ENCODE data around the gene NHLRC1. TPM values are rescaled to one million over a fixed set of nuclear protein-coding genes. Genes with fewer than 3 reads are reported as not detected.
"Not testable (repeated sequence)": the region's sequence is repeated elsewhere in the genome, so short reads cannot be mapped to it uniquely, and the experiment has no call there.

The NHLRC1 gene
- polyA plus RNA-seq (2014; cell fraction: cytosol; rRNA removed), result not detected in 2 replicates
- polyA plus RNA-seq (2014; cell fraction: nucleus; rRNA removed), result not detected in 2 replicates

DNA sequence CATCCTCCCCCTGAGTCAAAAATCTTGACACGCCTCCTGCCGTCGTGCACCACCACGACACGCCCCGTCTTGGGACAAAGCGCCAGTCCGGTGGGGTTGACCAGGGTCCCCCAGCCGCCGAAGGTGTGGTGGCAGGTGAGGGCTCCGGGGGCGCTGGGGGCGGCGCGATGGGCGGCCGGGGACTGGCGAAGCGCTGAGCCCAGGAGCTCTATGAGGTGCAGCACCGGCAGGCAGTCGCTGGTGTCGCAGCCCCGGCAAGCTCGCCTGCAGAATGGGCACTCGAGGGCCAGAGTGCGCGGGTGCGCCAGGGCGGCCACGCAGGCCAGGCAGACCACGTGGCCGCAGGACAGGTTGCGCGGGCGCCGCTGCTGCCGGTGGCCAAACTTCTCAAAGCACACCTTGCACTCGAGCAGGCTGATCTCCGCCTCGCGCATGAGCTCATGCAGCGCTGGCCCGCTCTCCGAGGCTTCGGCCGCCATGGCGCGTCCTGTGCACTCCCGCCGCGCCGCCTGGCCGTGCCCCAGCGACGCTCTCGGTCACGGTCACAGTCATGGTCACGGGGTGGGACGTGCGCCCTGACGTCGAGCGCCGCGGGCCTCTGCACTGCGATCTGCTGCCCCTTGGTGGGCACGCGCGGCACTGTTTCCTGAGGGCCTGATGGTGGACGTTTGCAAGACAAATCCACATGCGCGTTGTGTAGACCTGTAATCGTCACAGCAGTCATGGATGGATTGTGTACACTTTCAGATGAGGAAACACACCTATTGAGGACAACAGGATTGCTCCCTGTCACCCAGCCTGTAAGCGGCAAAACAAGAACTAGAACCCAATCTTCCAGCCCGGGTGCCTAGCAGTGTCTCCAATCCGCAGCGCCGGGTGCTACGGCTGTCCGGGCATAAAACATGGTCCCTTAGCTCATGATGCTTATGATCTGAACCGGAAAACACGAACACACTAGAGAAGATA lies at the start of gene NHLRC1:
TSS of gene NHLRC1 (minus strand) at position 550 of the 966 bp plus-strand sequence. CDS start at position 479, 71 bp downstream.
- no peak for DNase-seq (ENCODE audit: low spot score)

DNA sequence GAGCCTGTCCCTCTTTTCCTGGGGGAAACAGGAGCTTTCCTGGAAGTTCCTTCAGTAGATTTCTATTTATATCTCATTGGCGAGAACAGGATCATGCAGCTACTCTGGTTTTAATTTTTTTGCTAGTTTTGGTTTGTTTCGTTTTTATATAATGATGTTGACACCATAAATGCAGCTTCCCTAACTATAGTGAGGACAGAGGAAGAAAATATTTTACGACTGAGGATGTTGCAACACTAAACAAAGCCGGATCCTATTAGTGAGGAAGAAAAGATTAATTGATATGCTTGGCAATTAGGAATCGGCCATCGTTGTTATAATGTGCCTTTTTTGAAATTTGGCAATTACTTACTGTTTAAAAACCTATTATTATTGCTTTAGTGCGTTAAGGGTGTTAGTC lies 49.4 kb upstream of the NHLRC1 start:
- no peak for DNase-seq (ENCODE audit: low spot score)

DNA sequence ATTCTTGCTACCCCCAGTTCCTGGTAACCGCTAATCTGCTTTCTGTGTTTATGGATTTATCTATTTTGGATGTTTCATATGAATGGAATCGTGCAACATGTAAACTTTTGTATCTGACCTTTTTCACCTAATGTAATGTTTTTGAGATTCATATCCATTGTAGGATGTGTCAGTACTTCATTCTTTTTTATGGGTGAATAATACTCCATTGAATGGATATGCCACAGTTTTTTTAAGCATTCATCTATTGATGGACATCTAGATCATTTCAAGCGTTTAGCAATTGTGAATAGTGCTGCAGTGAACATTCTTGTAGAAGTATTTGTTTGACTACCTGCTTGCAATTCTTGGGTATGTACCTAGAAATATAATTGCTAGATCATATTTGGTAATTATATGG lies 45.8 kb upstream of the NHLRC1 start:
- no peak for DNase-seq (ENCODE audit: low spot score)

DNA sequence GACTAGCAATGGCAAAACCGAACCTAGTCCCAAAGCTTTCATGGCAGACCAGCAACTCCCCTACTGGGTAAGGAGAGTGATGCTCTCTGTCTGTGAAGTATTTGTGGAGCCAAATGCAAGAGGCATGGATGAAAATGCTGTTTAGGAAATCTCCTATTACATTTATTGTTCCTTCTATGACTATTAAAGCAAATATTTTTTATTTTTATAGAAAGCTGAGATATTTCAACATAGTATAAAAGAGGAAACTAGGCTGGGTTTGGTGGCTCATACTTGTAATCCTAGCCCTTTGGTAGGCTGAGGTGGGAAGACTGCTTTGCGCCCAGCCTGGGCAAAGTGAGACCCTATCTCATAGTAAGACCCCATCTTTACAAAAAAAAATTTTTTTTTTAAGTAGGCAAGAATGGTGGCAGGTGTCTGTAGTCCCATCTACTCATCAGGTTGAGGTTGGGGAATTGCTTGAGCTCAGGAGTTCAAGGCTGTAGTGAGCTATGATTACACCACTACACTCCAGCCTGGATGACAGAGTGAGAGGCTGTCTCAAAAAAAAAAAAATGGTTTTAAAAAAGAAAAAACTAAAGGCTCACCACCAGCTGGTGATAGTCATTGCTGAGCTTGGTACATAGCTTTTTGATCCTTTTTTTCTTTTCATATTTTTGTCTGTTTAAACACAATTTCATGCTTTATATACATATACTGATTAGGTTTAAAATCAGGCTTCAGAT lies 44.0 kb upstream of the NHLRC1 start:
- DNase-seq (ENCODE audit: low spot score), result no peak

DNA sequence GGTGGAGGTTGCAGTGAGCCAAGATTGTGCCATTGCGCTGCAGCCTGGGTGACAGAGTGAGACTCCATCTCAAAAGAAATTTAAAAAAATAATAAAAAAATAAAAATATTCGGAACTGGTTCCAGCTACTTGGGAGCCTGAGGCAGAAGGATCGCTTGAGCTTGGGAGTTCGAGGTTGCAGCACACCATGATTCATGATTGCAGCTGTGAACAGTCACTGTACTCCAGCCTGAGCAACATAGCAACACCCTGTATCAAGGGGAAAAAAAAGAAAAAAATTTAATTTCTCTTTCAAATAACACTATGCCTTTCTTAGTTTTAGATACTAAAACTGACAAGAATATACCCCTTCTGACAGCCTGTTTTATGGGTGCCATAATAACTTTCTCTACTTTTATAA lies 43.3 kb upstream of the NHLRC1 start:
- DNase-seq (ENCODE audit: low spot score), result no peak

DNA sequence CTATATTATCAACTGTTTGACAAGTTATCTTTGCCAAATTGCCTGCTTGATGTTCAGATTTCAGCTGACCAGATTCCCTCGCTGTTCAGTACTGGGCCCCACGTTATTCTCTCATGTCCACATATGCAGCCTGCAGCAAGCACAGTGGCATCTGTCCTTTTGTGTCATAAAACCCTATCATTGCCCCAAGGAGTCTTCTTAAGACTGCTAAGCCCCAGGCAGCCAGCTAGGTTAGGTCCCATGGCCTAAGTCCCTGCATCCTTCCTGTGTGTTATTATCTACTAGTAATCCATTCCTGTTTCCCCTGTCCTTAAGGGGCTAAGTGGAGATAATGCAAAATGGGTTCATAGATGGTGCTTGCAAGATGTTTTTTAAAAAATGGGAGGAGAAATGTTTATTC lies 39.9 kb upstream of the NHLRC1 start:
- no peak for DNase-seq (ENCODE audit: low spot score)

DNA sequence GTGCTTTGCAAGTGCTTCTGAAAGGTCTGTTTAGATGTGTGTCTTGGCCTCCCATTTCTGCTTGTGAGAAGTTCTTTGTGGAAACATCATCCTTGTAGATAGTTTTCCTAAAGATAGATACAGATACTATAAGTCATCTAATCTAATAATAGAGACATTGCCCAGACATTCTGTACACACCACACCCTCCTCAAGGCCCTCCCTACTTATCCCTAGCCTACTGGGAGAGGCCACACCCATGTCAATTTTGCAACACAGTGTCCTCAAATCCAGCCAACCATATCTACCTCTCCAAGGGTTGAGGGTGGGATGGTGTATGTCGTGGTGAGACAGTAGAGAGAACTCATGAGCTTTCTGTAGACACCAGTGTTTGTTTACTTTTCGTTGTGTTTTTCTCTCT lies 39.0 kb upstream of the NHLRC1 start:
- DNase-seq (ENCODE audit: low spot score), result no peak

DNA sequence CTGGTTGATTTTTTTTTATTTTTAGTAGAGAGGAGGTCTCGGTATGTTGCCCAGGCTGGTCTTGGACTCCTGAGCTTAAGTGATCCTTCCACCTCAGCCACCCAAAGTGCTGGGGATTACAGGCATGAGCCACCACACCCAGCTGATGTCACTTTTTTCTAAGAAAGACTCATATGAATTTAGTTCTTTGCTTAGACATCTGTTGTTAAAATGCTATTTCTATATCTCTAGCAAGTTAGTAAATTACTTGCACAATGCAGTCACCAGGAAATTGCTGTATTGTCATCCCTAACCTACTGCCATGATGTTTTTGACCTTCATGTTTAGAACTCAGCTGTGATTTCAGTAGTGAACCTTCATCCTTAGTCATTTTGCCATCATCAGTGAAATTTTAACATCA lies 38.4 kb upstream of the NHLRC1 start:
- DNase-seq (ENCODE audit: low spot score), result no peak

DNA sequence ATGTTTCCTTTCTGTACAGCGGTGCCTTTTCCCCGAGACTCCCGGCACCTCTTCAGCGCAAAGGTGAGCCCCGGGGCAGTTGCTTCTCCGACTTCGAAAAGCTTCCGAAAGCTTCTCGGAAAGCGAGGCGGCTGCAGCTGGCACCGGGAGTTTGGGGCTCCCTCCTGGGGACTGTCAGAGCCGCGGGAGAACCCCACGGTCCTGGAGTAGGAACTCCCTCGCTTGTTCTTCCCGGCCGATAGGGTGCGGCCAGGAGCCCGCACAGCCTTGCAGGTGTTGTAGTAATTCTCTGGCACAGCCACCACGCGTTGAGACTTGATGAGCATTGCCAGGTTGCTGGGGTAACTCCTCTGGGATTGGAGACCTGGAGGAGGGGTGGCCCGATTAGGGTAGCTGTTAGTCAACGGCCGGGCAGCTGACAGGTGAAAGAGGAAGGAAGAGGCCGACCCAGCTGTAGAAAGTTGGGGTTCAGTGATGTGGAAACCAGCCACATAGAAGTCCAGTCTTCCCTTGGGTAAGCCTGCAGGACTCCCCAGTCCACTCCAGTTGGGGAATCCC lies 33.5 kb upstream of the NHLRC1 start:
- DNase-seq (ENCODE audit: low spot score), result peak; percentile 71

DNA sequence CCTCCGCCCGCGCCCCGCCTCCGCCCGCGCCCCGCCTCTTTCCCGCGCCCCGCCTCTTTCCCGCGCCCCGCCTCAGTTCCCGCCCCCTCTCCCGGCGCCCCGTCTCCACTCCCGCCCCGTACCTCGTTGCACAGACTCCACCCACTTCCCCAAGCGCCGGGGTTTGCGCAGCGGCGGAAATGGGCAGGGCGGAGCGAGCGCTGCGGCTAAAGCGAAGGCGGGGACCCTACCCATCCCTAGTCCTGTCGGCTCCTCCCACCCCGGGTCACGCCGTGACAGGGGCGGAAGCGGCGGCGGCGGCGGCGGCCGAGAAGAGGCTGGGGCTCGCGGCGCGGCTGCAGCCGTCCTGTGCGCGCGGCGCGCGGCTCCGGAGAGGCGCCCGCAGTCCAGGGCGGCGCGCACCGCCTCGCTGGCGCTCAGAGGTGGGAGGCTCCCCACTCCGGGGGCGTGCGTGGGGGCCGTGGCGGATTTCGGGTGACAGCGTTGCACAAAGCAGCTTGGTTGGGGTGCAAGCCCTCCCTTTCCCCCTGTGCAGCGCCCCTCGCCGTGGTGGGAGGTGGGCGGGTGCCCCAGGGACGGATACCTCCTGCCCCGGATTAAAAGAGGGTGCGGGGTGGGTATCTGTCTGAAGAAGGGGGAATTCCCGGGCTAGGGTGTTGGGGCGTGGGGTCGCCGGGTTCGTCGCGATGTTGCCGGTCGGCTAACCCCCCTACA lies 32.8 kb upstream of the NHLRC1 start, which contains the start of gene KDM1B:
TSS of gene KDM1B (plus strand) at position 273 of the 714 bp plus-strand sequence. CDS start 4,474 bp downstream, outside the sequence.
- peak; percentile 96 for DNase-seq (ENCODE audit: low spot score)

DNA sequence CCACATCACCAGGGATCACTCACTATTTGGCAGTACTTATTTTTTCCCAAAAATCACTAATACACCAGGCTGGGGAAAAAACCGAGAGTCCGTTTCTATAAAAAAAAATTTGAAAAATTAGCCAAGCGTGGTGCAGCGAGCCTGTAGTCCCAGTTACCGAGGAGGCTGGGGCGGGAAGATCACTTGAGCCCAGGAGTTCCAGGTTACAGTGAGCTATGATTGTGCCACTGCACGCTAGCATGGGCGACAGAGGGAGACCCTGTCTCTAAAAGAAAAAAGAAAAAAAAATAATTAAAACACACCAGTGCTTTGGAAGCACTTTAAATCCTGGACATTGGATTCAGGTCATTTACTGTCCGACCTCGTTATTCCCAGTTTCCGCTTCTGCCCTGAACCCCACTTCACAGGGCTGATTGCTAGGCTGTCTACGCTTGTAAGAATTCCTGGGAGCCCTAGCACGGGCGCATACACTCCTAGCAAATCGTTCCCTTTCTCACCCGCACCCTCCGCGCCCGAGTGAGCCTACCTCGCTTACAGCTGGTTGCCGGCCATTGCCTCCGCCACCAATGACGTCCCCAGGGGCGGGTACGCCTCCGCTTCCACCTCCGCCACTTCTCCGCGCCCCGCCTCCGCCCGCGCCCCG lies 32.2 kb upstream of the NHLRC1 start, which contains the start of gene TPMT:
TSS of gene TPMT (minus strand) at position 571 of the 643 bp plus-strand sequence. CDS start 5,950 bp downstream, outside the sequence.
- DNase-seq (ENCODE audit: low spot score), result peak; percentile 93

DNA sequence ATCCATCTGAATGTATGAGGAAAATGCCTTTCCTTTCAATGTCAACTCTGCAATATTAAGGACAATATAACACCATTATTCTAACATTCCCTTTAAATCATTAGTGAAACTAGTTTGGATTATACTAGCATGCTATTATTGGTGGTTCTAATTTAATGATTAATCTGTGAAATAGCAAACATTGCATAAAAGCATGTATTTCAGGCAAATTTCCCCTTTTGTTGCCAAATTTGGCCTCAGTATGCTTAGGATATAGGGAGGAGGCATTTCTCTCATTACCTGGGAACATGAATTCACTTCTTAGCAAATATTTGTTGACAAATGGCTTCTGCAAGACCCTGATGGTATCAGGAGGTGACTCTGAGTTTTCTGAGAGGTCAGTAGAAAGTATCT lies 30.8 kb upstream of the NHLRC1 start:
- DNase-seq (ENCODE audit: low spot score), result no peak

DNA sequence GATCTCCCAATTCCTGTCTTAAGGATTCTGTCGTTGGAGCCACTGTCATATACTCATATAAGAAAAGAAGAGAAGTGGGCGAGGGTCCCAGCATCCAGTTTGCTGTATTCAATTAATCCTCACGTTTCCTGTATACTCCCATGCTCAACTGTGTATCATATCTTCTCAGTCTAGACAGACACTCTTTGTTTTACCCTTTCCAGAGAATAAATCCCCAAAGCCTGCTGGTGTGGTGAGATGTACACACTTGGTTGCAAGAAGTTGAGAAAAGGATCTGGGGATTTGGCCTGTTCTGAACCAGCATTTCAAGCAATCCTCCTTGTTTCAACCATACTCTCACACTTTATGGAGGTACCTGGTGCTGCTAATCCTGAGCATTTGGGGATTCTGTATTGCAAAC lies 29.3 kb upstream of the NHLRC1 start:
- DNase-seq (ENCODE audit: low spot score), result no peak

DNA sequence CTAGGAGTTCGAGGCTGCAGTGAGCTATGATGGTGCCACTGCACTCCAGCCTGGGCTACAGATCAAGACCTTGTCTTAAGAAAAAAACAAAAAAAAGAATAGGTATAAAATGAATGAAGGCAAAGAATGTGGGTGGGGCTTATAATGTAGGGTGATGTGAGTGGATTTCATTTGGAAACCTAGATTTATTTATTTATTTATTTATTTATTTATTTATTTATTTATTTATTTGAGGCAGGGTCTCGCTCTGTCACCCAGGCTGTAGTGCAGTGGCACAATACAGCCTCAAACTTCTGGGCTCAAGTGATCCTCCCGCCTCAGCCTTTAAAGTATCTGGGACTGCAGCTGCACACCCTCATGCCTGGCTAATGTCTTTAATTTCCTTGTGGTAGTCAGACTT lies 28.9 kb upstream of the NHLRC1 start:
- not testable (repeated sequence) for DNase-seq (ENCODE audit: low spot score)

DNA sequence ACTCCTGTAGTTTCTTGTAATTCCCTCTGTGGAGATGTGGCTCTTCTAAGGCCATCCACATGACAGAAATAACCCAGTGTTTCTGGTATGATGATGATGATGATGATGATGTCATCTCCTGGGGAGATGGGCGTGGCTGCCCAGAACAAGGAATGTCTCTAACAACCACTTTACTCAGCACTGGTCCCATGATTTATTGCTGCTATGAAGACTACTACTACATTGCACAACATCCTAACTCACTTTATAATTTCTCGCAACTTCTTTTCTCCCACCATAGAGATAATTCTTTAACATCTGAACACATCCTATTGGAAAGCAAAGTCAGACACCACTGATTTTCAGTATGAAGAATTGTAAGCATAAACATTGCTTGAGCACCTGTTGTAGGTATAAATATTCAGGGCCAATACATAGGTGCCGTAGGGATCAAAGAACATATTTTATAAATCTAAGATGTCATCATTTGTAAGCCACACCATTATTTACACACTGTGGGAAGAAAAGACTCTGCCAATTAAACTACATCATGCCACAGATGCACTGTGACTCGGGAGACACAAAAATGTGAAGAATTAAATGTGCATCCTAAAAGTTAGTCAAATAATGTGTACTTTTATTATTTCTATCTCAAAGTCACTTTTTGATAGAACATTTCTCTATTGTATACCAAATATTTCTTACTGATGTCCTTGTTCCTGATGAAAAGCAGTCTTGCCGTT lies 26.0 kb upstream of the NHLRC1 start:
- no peak for DNase-seq (ENCODE audit: low spot score)

DNA sequence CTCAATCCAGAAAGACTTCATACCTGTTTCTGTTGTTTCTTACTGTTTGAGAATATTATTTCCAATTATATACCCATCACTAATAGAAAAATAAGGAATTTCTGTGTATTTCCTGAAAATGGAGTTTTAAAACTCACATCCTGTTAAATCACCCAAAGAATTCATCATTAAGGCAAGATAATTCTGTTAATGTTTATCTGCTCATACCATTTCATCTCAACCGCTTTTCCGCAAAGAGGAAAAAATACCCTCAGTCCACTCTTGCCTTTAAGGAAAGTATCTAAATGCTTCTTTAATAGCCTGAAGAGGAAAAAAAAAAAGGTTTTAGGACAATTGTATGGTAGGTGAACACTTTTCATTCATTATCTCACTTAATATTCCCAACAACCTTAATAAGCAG lies 25.1 kb upstream of the NHLRC1 start:
- DNase-seq (ENCODE audit: low spot score), result no peak

DNA sequence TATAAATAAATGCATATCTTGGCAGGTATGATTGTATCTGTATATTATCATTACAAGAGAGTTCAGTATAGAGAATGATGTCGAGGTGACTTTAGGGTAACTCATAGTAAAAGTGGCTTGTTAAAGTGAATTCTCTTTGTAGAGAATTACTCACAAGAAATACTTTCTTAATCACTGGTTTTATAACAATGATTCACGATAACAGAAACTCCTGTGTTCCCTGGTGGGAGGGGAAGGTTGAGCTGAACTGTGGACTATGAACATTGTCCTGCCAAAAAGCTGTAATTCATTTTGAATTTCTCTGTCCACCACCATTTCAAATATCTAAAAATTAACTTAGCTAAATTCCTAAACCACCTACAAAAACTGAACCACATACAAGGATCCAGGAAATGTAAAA lies 24.7 kb upstream of the NHLRC1 start:
- DNase-seq (ENCODE audit: low spot score), result no peak

DNA sequence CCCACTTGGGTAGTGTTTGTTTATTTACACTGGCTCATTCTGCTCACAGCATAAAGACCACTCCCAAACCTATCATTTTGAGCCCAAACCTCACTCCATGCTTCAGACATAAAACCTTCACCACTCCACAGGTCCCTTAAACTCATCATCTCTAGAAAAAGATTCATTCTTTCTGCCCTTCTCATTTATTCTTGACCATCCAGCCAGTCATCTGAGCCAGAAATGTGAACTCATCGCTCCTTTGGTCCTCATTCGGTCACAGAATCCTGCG lies 20.0 kb upstream of the NHLRC1 start:
- DNase-seq (ENCODE audit: low spot score), result no peak

DNA sequence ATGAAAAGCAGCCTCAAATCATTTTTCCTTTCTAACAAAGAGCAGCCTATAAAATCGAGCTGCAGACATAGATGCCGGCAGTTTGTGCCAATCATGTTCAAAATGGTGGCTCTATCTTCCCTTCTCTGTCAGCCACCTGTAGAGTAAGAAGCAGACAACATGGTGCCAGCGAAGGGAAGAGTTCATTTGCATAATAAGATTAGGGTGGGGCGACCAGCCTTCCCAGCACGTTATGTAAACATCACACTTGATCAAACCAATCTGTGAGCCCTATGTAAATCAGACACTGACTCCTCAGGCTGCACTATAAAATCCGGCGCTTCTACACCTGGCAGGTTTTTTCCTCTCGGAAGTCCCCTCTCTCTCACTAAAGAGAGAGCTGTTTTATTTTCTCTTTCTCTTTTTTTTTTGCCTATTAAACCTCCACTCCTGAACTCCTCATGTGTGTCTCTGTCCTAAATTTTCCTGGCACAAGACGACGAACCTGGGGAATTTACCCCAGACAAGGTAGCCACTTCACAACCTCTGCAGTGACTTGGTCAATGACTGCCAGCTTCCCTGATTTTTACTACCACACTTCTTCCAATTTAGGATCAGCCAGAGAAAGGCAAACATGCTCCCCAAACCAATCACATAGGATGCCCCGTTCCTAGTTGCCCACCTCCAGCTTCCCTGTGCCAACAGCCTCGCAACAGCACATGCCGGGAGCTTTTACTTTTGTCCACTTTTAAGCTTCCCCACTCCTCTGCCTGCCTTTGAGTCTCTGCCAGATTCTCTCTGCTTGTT lies 19.5 kb upstream of the NHLRC1 start:
- DNase-seq (ENCODE audit: low spot score), result peak; percentile 72
